Measurements from ENCODE around the gene SLC31A2. TPM values are rescaled to one million over a fixed set of nuclear protein-coding genes. Genes with fewer than 3 reads are reported as not detected.

Gene SLC31A2
- total and polyA plus RNA-seq, 4 donors, result 11.2 to 63.6 (median 24.2) TPM

GRCh38 chr9:113131689-113132151, 19.1 kb upstream of the SLC31A2 start:
- Histone ChIP-seq H3K27ac (ENCODE audit: low read depth in 1 of 2, low read length in 1 of 2) (no peak overlapping the region), H3K9ac (ENCODE audit: insufficient read depth in 1 of 2, low read length in 2 of 2) (no peak overlapping the region), H3K9me3 (ENCODE audit: control insufficient read depth in 4 of 4, insufficient read depth in 3 of 4, low read length in 3 of 4) (peaks cover 0 to 3% (median 0%) of the 10 kb centered on the region in 4 donors), H3K4me1 (ENCODE audit: control insufficient read depth in 5 of 5, insufficient read depth in 5 of 5, low read length in 5 of 5) (no peaks in the 10 kb centered on the region), H3K27me3 (ENCODE audit: control insufficient read depth in 3 of 3, insufficient read depth in 3 of 3, low read length in 2 of 3) (peaks cover 0 to 2% (median 0%) of the 10 kb centered on the region in 3 donors), H3K36me3 (ENCODE audit: control insufficient read depth in 4 of 4, insufficient read depth in 4 of 4, low read length in 4 of 4) (no peaks in the 10 kb centered on the region), H3K4me3 (no peak overlapping the region)
- WGBS, 2 donors, result 9 to 14% methylated on average over 3 of the region's 3 CpGs
- ATAC-seq (ENCODE audit: insufficient read depth, low FRiP score), result no peak
- TF ChIP-seq CTCF (IDR thresholded peaks at IDR 0.05; ENCODE audit: control extremely low read depth, extremely low read depth), result no peak
- peak; percentile 37 to 83 (median 53) for DNase-seq

- TF ChIP-seq CTCF (IDR thresholded peaks at IDR 0.05; ENCODE audit: control extremely low read depth, extremely low read depth), result no peak
- 73 to 78% methylated on average over 9 of the region's 9 CpGs for WGBS, 2 donors
- no peaks in the 10 kb centered on the region for H3K4me1 ChIP-seq (ENCODE audit: control insufficient read depth in 5 of 5, insufficient read depth in 5 of 5, low read length in 5 of 5)
- no peak for ATAC-seq (ENCODE audit: insufficient read depth, low FRiP score)
- H3K27ac ChIP-seq (ENCODE audit: low read depth in 1 of 2, low read length in 1 of 2), result no peak overlapping the region
- no peak overlapping the region for H3K9ac ChIP-seq (ENCODE audit: insufficient read depth in 1 of 2, low read length in 2 of 2)
- no peak for DNase-seq
- no peaks in the 10 kb centered on the region for H3K36me3 ChIP-seq (ENCODE audit: control insufficient read depth in 4 of 4, insufficient read depth in 4 of 4, low read length in 4 of 4)
- H3K9me3 ChIP-seq (ENCODE audit: control insufficient read depth in 4 of 4, insufficient read depth in 3 of 4, low read length in 3 of 4), result peaks cover 0 to 5% (median 1%) of the 10 kb centered on the region in 4 donors
- no peaks in the 10 kb centered on the region for H3K27me3 ChIP-seq (ENCODE audit: control insufficient read depth in 3 of 3, insufficient read depth in 3 of 3, low read length in 2 of 3)
- no peak overlapping the region for H3K4me3 ChIP-seq
These were observed 13.3 kb upstream of the SLC31A2 start for GRCh38 chr9:113137196-113138168.

- no peak for TF ChIP-seq CTCF (IDR thresholded peaks at IDR 0.05; ENCODE audit: control extremely low read depth, extremely low read depth)
- no peaks in the 10 kb centered on the region for H3K36me3 ChIP-seq (ENCODE audit: control insufficient read depth in 4 of 4, insufficient read depth in 4 of 4, low read length in 4 of 4)
These were observed 12.0 kb upstream of the SLC31A2 start for GRCh38 chr9:113138760-113139159.

More at GRCh38 chr9:113138760-113139159, 12.0 kb upstream of the SLC31A2 start:
- Histone ChIP-seq H3K4me3 (no peak overlapping the region), H3K9ac (ENCODE audit: insufficient read depth in 1 of 2, low read length in 2 of 2) (no peak overlapping the region), H3K4me1 (ENCODE audit: control insufficient read depth in 5 of 5, insufficient read depth in 5 of 5, low read length in 5 of 5) (no peaks in the 10 kb centered on the region), H3K9me3 (ENCODE audit: control insufficient read depth in 4 of 4, insufficient read depth in 3 of 4, low read length in 3 of 4) (peaks cover 0 to 5% (median 1%) of the 10 kb centered on the region in 4 donors), H3K27ac (ENCODE audit: low read depth in 1 of 2, low read length in 1 of 2) (no peak overlapping the region), H3K27me3 (ENCODE audit: control insufficient read depth in 3 of 3, insufficient read depth in 3 of 3, low read length in 2 of 3) (no peaks in the 10 kb centered on the region)
- DNase-seq (no peak), ATAC-seq (ENCODE audit: insufficient read depth, low FRiP score) (no peak)
- WGBS, 2 donors, result 55 to 57% methylated on average over 3 of the region's 3 CpGs

Data from lung (tissue), 12 donors.